Right ventricle myocardium superior (tissue), 1 donor: Measurements from ENCODE around the gene THOP1. TPM values are rescaled to one million over a fixed set of nuclear protein-coding genes. Genes with fewer than 3 reads are reported as not detected.

Experiments used
- total RNA-seq: library from RNA; stranded (reverse); fragmentation: NEBNext Ultra II Directional; extraction: Animal tissue kit (Norgen Biotek cat#: 25700); gene quantifications from one replicate; pipeline ENCODE4 v1.2.1, GENCODE V29; 2021
- donor health status: DM: no; HTN: yes; CAD: no; lungs with severe emphysema.

THOP1 gene
- total RNA-seq, 1 donor from 2014 or later: 52.6 TPM

Other genes with a start within 250 kb of the THOP1 start
- gene GNG7, start 82.8 kb upstream of the THOP1 start, total RNA-seq: 35.2 TPM
- gene DIRAS1, start 64.1 kb upstream of the THOP1 start, total RNA-seq: 216 TPM
- gene SLC39A3, start 45.5 kb upstream of the THOP1 start, total RNA-seq: 20.2 TPM
- gene SGTA, start 2.2 kb upstream of the THOP1 start, total RNA-seq: 56.6 TPM
- 4.3 TPM for gene ZNF554, start 34.4 kb downstream of the THOP1 start, total RNA-seq
- 7.7 TPM for gene ZNF555, start 56.0 kb downstream of the THOP1 start, total RNA-seq
- not detected for gene ZNF556, start 81.8 kb downstream of the THOP1 start, total RNA-seq
- 3.5 TPM for gene ZNF57, start 115.4 kb downstream of the THOP1 start, total RNA-seq
- 2.1 TPM for gene ZNF77, start 159.5 kb downstream of the THOP1 start, total RNA-seq
- gene TLE6, start 192.1 kb downstream of the THOP1 start, total RNA-seq: 0.70 TPM
- 55.7 TPM for gene TLE2, start 243.8 kb downstream of the THOP1 start, total RNA-seq